Stomach smooth muscle (tissue), 2 donors: Measurements from ENCODE around the gene STXBP5.

Source experiments
- H3K27ac ChIP-seq: one replicate; pipeline ENCODE4 v1.7.0; 2013; ENCODE audit warnings: mild to moderate bottlenecking, low read length, inconsistent platforms
- H3K27me3 ChIP-seq, 2 donors: one replicate each; pipeline ENCODE4 v1.7.0; 2013; ENCODE audit warnings: low read length in 2 of 2; ENCODE audit not compliant: insufficient read depth in 2 of 2, control insufficient read depth in 1 of 2
- H3K36me3 ChIP-seq, 2 donors: one replicate each; pipeline ENCODE4 v1.7.0; 2013; ENCODE audit warnings: low read length in 2 of 2; ENCODE audit not compliant: control insufficient read depth in 2 of 2, insufficient read depth in 2 of 2
- H3K4me1 ChIP-seq: one replicate; pipeline ENCODE4 v1.7.0; 2013; ENCODE audit warnings: low read length; ENCODE audit not compliant: control insufficient read depth, insufficient read depth
- H3K4me3 ChIP-seq, 2 donors: one replicate each; pipeline ENCODE4 v1.7.0; 2013; ENCODE audit warnings: low read length in 2 of 2
- H3K9ac ChIP-seq, 2 donors: one replicate each; pipeline ENCODE4 v1.7.0; 2013; ENCODE audit warnings: low read length in 2 of 2, mild to moderate bottlenecking in 1 of 2
- H3K9me3 ChIP-seq, 2 donors: one replicate each; pipeline ENCODE4 v1.7.0; 2013; ENCODE audit warnings: low read length in 2 of 2; ENCODE audit not compliant: control insufficient read depth in 2 of 2
- donor health status: healthy.
- donor health status: Pancreatic carcinoma.

STXBP5 gene

DNA sequence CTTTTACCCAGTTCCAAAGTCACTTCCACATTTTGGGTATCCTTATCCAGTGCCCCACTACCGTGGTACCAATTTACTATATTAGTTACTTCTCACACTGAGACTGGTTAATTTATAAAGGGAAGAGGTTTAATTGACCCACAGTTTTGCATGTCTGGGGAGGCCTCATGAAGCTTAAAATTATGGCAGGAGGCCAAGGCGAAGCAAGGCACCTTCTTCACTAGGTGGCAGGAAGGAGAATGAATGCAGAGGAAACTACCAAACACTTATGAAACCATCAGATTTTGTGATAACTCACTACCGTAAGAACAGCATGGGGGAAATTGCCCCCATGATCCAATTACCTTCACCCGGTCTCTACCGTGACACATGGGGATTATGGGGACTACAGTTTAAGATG is 197.6 kb downstream of the STXBP5 start:
- H3K9me3 ChIP-seq = no peaks in the 10 kb centered on the region
- no peaks in the 10 kb centered on the region for H3K4me1 ChIP-seq
- no peak overlapping the region for H3K27ac ChIP-seq
- H3K4me3 ChIP-seq = no peak overlapping the region
- no peaks in the 10 kb centered on the region for H3K36me3 ChIP-seq
- H3K27me3 ChIP-seq = no peaks in the 10 kb centered on the region
- no peak overlapping the region for H3K9ac ChIP-seq

DNA sequence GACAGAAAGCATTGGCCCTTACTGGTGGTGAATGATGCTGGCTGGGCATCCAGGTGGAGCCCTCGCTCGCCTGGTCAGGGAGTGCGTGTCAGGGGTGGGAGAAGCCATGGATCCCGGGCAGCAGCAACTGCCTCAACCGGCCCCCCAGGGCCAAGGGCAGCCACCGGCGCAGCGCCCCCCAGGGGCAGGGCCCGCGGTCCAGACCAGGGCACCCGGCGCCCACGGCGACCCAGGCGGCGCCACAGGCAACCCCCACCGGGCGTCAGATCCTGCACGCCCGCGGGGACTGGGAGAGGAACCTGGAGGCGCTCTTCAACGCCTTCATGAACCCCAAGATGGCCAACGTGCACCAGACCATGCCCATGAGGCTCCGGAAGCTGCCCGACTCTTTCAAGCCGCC is 202.6 kb downstream of the STXBP5 start:
- H3K4me1 ChIP-seq = no peaks in the 10 kb centered on the region
- H3K27me3 ChIP-seq = no peaks in the 10 kb centered on the region

DNA sequence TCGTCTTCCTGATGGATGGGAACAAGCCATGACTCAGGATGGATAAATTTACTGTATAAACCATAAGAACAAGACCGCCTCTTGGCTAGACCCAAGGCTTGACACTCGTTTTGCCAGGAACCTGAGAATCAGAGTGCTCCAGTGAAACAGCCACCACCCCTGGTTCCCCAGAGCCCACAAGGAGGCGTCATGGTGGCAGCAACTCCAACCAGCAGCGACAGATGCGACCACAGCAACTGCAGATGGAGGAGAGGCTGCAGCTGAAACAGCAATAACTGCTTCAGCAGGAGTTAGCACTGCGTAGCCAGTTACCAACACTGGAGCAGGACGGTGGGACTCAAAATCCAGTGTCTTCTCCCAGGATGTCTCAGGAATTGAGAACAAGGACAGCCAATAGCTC is 203.4 kb downstream of the STXBP5 start:
- Histone ChIP-seq H3K9ac (no peak overlapping the region), H3K9me3 (no peaks in the 10 kb centered on the region), H3K27me3 (no peaks in the 10 kb centered on the region), H3K36me3 (no peaks in the 10 kb centered on the region), H3K27ac (no peak overlapping the region), H3K4me3 (no peak overlapping the region), H3K4me1 (no peaks in the 10 kb centered on the region)

More for the DNA sequence above, 202.6 kb downstream of the STXBP5 start:
- Histone ChIP-seq H3K9me3 (no peaks in the 10 kb centered on the region), H3K36me3 (no peaks in the 10 kb centered on the region), H3K9ac (no peak overlapping the region), H3K4me3 (no peak overlapping the region), H3K27ac (no peak overlapping the region)

DNA sequence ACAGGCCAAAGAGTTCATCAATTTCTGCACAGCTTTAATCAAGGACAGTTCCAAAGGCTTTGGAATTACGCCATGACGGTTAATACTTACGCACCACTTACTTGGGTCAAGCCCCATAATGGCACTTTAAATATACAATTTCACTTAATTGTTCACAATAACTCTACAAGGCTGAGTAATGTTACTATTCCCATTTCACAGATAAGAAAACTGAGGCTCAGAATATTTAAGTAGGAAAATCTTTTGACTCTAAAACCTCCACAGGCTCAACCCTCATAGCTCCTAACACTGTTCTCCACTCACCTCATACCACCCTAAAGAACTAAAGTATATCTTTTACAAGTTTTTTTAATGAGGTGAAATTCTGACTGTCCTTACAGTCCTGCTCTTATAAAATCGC is 212.4 kb downstream of the STXBP5 start:
- no peak overlapping the region for H3K4me3 ChIP-seq
- no peak overlapping the region for H3K9ac ChIP-seq
- H3K9me3 ChIP-seq = no peaks in the 10 kb centered on the region
- H3K4me1 ChIP-seq = no peaks in the 10 kb centered on the region
- no peaks in the 10 kb centered on the region for H3K27me3 ChIP-seq
- no peaks in the 10 kb centered on the region for H3K36me3 ChIP-seq
- no peak overlapping the region for H3K27ac ChIP-seq

DNA sequence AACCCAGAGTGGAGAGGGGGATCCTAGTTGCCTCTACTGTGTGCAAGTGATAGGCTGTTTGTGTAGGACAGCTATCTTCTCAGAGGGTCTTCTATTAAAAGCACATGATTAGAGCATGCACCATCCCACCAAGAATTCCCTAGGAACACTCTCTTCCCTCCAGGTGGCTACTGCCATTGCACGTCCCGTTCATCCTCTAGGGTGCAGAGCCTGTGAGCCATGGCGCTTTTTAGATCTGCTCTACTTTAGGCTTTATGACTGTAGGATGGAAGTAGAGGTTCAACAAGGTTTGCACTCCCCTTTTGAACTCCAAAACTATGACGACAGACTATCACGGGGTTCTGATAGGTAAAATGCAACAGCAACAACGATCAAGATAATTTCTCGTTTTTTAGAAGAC is 213.7 kb downstream of the STXBP5 start:
- H3K27ac ChIP-seq = no peak overlapping the region
- no peak overlapping the region for H3K4me3 ChIP-seq
- no peaks in the 10 kb centered on the region for H3K27me3 ChIP-seq

DNA sequence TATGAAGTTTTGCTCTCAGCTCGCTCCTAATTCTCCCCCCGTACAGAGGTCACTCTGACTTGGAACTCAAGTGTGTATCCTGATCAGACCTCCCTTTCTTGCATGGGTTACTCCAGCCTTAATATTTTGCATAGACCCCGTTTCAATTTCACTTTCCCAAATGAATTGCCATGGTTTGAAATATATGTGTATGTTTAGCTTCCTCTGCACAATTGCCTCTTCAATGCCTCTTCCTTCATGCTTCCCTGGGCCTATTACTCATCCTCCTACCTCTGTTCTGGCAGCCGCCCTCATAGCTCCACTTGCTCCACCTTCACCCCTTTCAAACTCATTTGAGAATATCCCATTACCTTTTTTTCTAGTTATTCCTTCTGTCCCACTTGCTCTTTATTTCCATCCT is 214.3 kb downstream of the STXBP5 start:
- Histone ChIP-seq H3K9me3 (no peaks in the 10 kb centered on the region), H3K4me1 (no peaks in the 10 kb centered on the region), H3K27ac (no peak overlapping the region), H3K36me3 (no peaks in the 10 kb centered on the region), H3K4me3 (no peak overlapping the region), H3K9ac (no peak overlapping the region), H3K27me3 (no peaks in the 10 kb centered on the region)

More for the DNA sequence above, 213.7 kb downstream of the STXBP5 start:
- Histone ChIP-seq H3K9ac (no peak overlapping the region), H3K4me1 (no peaks in the 10 kb centered on the region), H3K9me3 (no peaks in the 10 kb centered on the region), H3K36me3 (no peaks in the 10 kb centered on the region)

DNA sequence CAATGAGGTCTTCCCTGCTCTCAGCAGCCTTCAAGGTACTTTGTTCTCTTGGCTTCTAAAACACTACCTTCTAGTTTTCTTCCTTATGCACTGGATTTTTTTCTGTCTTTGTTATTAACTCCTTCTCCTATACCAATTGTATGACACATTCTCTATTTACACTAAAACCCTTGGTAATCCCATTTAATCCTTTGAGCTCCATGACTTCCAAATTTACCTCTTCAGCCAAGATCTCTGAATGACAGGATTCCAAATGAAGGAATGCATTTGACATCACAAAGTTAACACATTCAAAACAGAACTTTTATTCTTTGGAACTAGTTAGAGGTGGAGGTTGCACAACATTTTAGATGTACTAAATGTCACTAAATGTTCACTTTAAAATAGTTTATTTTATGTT is 217.7 kb downstream of the STXBP5 start:
- H3K9me3 ChIP-seq = no peaks in the 10 kb centered on the region

DNA sequence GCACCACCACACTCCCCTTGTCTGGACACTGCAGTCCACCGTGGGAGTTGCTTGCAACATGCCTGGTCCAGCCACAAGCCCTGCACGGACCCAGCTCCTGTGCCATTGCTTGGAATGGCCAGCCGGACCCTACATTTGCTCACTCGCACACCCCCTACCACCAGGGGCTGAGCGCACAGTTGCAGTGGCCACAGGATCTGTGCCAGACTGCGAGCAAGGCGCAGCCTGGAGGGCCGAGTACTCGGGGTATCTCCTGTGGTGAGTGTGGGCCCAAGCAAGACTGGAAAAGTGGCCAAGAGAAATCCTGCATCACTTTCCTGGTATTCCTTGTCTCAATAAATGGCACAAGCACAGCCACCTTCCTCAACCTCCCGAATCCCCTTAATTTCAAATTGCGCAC is 218.9 kb downstream of the STXBP5 start:
- Histone ChIP-seq H3K4me1 (no peaks in the 10 kb centered on the region), H3K9ac (no peak overlapping the region), H3K4me3 (no peak overlapping the region), H3K27me3 (no peaks in the 10 kb centered on the region), H3K36me3 (no peaks in the 10 kb centered on the region), H3K9me3 (no peaks in the 10 kb centered on the region), H3K27ac (no peak overlapping the region)

More for the DNA sequence above, 217.7 kb downstream of the STXBP5 start:
- no peaks in the 10 kb centered on the region for H3K36me3 ChIP-seq
- no peaks in the 10 kb centered on the region for H3K27me3 ChIP-seq
- no peaks in the 10 kb centered on the region for H3K4me1 ChIP-seq
- no peak overlapping the region for H3K9ac ChIP-seq
- H3K27ac ChIP-seq = no peak overlapping the region
- H3K4me3 ChIP-seq = no peak overlapping the region

DNA sequence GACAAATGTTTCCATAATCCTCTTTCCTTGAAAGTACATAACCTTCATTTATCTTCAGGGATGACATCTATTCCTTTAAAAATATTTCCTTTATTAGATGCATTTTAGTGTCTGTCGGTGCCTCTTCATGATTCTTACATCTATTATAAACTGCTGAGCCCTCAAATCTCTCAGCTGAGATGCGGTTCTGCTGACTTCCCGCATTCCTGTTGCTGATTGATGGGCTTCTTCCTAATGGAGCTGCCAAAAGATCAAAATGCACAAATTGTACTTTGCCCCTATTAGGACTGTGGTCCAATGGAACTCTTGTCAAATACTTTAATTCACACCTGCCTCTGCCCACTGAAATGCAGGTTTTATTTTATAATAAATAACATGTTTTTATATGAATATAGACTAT is 225.6 kb downstream of the STXBP5 start:
- Histone ChIP-seq H3K9me3 (no peaks in the 10 kb centered on the region), H3K36me3 (no peaks in the 10 kb centered on the region), H3K9ac (no peak overlapping the region), H3K27ac (no peak overlapping the region), H3K4me3 (no peak overlapping the region), H3K27me3 (no peaks in the 10 kb centered on the region), H3K4me1 (no peaks in the 10 kb centered on the region)

DNA sequence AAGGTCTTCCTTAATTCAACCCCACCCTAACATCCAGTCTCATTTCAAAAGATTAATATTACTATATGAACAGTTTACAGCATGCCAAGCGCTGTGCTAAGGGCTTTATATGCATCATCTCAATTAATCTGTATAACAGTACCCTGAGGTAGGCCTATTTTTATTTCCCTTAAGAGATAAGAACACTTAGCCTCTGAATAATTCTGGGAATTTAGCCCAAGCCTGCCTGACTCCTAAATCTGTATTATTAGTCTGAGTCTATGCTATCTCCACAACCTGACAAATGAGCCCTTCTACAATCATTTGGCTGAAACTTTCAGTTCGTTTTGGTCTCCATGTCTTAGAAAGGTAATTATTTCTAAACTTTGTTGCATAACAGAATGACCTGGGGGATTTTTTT is 226.6 kb downstream of the STXBP5 start:
- no peaks in the 10 kb centered on the region for H3K4me1 ChIP-seq
- no peak overlapping the region for H3K4me3 ChIP-seq

DNA sequence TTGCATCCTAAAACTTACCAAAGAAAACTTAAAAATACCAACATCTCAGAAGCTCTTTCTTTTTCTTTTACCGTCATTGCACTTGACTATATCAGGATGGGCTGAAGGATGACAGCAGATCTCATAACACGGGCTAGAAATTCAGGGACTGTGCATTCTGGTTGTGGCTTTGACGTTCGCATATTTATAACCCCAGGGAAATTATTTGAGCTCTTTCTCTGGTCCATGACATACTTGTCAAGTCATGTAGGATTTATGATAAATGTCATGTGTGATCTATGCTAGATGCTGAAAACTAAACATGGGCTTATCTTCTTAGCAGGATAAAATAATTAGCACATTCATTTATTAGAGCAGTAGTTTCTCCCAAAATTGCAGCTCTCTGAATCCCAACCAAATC is 229.9 kb downstream of the STXBP5 start:
- no peaks in the 10 kb centered on the region for H3K9me3 ChIP-seq
- no peak overlapping the region for H3K4me3 ChIP-seq
- no peaks in the 10 kb centered on the region for H3K36me3 ChIP-seq
- H3K27me3 ChIP-seq = no peaks in the 10 kb centered on the region
- no peaks in the 10 kb centered on the region for H3K4me1 ChIP-seq
- no peak overlapping the region for H3K27ac ChIP-seq
- no peak overlapping the region for H3K9ac ChIP-seq

More for the DNA sequence above, 226.6 kb downstream of the STXBP5 start:
- Histone ChIP-seq H3K9ac (no peak overlapping the region), H3K27ac (no peak overlapping the region), H3K36me3 (no peaks in the 10 kb centered on the region), H3K9me3 (no peaks in the 10 kb centered on the region), H3K27me3 (no peaks in the 10 kb centered on the region)
